GM13977 (cell line): ENCODE data around the gene RPL32.

Experiments
- DNase-seq: peaks from one replicate; pipeline ENCODE4 v3.0.0; 2012; ENCODE audit warnings: low spot score
- in situ Hi-C: fragments of 300-500 bp; cut with MboI; formaldehyde crosslinking; loops from one replicate; pipeline ENCODE4 v1.12.0; 2022; ENCODE audit warnings: low sequenced_read_pairs, low pct_unique_long_range_greater_than_20kb, mixed read lengths, inconsistent platforms; ENCODE audit not compliant: unreplicated experiment
- TF ChIP-seq, protein P1 (sequence below): IDR thresholded peaks from 2 replicates; pipeline ENCODE4 v1.5.1; 2012; ENCODE audit warnings: mild to moderate bottlenecking, control low read depth; ENCODE audit not compliant: insufficient read depth; ENCODE audit errors: extremely low read depth, missing control alignments

RPL32 gene

DNA sequence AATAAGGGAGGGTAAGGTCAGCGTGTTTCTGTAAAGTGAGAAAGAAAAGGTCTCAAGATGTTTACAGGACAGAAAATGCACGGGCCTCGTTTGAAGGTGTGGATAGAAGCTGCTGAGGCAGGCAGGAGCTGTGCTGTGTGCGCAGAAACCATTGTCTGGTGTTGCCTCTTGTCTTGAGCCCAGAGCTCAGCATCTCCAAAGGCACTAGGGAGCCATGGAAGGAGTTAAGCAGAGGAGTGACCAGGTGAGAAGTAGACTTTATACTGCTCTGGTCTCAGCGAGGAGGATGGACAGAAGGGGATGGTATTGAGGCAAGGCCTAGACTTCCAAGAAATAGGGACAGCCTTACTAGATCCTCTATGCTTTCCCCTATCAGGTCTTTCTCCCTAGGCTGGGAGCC, 31.9 kb downstream of the RPL32 start:
- TF ChIP-seq, protein P1, sequence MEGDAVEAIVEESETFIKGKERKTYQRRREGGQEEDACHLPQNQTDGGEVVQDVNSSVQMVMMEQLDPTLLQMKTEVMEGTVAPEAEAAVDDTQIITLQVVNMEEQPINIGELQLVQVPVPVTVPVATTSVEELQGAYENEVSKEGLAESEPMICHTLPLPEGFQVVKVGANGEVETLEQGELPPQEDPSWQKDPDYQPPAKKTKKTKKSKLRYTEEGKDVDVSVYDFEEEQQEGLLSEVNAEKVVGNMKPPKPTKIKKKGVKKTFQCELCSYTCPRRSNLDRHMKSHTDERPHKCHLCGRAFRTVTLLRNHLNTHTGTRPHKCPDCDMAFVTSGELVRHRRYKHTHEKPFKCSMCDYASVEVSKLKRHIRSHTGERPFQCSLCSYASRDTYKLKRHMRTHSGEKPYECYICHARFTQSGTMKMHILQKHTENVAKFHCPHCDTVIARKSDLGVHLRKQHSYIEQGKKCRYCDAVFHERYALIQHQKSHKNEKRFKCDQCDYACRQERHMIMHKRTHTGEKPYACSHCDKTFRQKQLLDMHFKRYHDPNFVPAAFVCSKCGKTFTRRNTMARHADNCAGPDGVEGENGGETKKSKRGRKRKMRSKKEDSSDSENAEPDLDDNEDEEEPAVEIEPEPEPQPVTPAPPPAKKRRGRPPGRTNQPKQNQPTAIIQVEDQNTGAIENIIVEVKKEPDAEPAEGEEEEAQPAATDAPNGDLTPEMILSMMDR, result no peak
- DNase-seq, result no peak
- in situ Hi-C loops, result no loop called here

DNA sequence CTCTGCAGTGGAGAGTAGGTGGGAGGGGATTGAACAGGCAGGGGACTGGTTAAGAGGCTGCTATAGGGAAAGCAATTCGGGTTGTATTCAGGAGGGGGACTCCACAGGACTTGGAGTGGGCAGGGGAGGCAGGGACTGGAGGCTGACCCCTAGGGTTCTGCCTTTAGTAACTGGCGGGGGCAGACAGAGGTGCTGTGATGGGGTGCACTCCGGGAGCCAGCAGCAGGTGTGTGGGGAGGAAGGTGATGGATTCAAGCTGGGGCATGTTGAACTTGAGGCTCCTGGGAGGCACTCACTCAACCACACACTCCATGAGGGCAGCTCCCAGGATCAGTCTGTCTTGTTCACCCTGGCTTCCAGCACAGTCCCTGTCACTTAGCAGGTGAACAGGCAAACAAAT, 32.4 kb downstream of the RPL32 start:
- TF ChIP-seq, protein P1, result no peak
- DNase-seq, result no peak
- in situ Hi-C loops, result no loop called here

DNA sequence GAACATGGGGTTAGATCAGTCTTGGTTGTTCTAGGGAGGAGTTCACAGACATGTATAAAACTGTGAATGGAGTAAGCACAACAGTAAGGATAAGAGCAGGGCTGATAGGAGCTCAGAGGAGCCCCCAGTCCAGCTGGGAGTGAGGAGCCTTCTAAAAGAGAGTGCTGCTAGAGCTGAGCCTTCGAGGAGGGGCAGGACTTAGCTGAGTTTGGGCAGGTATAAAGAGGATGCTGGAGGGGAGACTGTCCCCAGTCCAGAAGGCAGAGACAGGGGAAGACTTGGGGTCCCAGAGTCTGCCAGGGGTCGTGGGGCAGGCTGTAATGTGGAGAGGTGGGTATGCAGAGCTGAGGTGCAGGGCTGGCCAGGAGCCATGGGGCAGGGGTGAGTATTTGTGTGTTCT, 32.8 kb downstream of the RPL32 start:
- no peak for DNase-seq
- in situ Hi-C loops, result no loop called here
- TF ChIP-seq, protein P1, result no peak

DNA sequence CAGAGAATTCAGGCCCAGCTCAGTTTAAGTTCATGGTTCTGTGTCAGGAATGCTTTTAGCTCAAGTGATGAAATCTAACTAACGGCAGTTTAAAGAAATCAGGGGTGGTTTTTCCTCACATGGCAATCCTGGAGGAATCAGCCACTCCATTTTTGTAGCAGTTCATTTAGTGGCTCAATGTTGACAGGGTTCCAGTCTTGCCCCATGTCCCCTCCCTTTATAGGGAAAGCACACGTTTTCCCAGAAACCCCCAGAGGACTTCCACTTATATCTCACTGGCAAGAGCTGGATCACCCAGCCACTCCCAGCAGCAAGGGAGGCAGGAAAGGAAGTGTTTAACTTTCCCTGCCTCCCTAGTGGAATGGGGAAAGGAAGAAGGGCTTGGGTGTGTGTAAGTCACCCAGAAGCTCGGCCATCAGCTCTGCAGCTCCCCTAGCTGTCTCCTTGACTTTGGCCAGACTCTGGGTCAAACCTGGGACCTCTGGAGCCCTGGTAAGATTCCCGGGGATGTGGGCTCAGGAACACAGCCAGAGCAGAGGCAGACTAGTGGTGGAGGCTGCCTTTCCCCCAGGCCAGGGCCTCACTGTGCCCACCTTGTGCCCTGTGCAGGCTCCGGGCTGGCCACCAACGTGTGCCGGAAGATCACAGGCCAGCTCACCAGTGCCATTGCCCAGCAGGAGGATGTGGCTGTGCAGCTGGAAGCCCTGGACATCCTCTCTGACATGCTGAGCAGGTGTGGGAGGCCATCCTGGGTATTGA, 33.6 kb downstream of the RPL32 start:
- DNase-seq, result no peak
- in situ Hi-C loops, result no loop called here
- TF ChIP-seq, protein P1, result no peak

DNA sequence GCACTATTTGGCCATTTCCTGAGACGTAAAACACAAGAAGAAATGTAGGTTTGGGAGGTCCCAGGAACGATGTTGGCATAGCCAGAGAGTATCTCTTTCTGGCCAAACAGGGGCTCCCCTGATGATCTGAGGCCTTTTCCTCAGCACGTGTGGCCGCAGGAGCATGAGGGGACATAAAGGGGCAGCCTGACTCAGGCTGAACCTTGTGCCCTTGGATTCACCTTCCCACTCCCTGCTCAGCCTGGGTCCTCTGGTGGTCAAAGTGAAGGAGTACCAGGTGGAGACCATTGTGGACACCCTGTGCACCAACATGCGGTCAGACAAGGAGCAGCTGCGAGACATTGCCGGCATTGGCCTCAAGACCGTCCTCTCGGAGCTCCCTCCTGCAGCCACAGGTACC, 34.3 kb downstream of the RPL32 start:
- TF ChIP-seq, protein P1, result no peak

DNA sequence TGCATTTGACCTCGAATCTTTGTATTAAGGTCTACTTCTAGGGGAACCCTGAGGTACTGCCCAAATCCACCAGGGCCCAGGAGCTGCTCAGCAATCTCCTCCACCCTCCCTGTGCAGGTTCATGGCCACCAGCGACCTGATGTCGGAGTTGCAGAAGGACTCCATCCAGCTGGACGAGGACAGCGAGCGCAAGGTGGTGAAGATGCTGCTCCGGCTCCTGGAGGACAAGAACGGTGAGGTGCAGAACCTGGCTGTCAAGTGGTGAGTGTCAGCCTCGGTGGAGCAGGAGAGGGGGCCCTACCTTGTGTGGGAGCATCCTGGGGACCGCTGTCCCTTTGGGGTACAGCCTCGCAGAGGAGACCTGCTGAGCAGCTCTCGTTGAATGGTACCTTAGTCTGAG, 38.0 kb downstream of the RPL32 start:
- DNase-seq, result no peak

More for the DNA sequence above, 34.3 kb downstream of the RPL32 start:
- DNase-seq, result no peak
- in situ Hi-C loops, result no loop called here

More for the DNA sequence above, 38.0 kb downstream of the RPL32 start:
- TF ChIP-seq, protein P1, result no peak
- in situ Hi-C loops, result no loop called here
